K562 (cell line): ENCODE measurements around the gene CYSLTR1. TPM values are rescaled to one million over a fixed set of nuclear protein-coding genes. Genes with fewer than 3 reads are reported as not detected.

Experiments
- ATAC-seq: fragments of 200-7000 bp; cut with Tn5 transposase; 3 replicates; pipeline ENCODE4 v1.9.1; 2020; ENCODE audit warnings: moderate library complexity
- BruUV-seq: library from RNA; stranded (reverse); fragments of 400-500 nt; replicated peaks from 2 replicates; lab custom pipeline; 2021; lab: Mats Ljungman, UMichigan
- CTCF ChIA-PET: fragments of 300-600 bp; formaldehyde crosslinking; extraction: SDS; loops from one replicate; lab custom pipeline; 2021; ENCODE audit warnings: low intra/inter-chr PET ratio; lab: Yijun Ruan, JAX
- POLR2A ChIA-PET: fragments of 300-600, 350-650 bp; sonication (Branson Sonifier 250); formaldehyde crosslinking; extraction: SDS; loops from one replicate; lab custom pipeline; 2021; ENCODE audit warnings: antibody characterized with exemption, inconsistent platforms; lab: Yijun Ruan, JAX
- DNase-seq, 4 experiments: peaks; one replicate each; pipeline versions ENCODE4 v3.0.0 to v3.0.0-alpha.2; 2011 to 2018; ENCODE audit warnings: low spot score in 3 of 4, mixed read lengths in 3 of 4; ENCODE audit errors: extremely low read depth in 1 of 4
- FAIRE-seq: peaks from 2 replicates; lab custom pipeline; 2011; peaks lifted over from hg19 to GRCh38; lab: Jason Lieb, UNC
- H2AFZ ChIP-seq: 2 replicates; pipeline ENCODE4 v1.6.0; 2011; ENCODE audit warnings: low read depth, low read length, control low read depth, inconsistent platforms
- H3K27ac ChIP-seq: fragments of 200-600 bp; 3 replicates; pipeline ENCODE4 v1.8.0; 2011; ENCODE audit warnings: low read depth, mild to moderate bottlenecking, control low read depth, inconsistent platforms, low read length, moderate library complexity, mixed read lengths; ENCODE audit errors: extremely low read depth
- H3K27me3 ChIP-seq, 2 experiments: fragments of 300-600 bp in 1 of 2; 2 replicates in 1 of 2; 3 replicates in 1 of 2; pipeline versions ENCODE4 v1.6.0 to v1.8.0; 2011; ENCODE audit warnings: inconsistent platforms in 2 of 2, low read length in 2 of 2, mild to moderate bottlenecking in 1 of 2, mixed read lengths in 1 of 2, moderate library complexity in 1 of 2; ENCODE audit not compliant: control insufficient read depth in 2 of 2, insufficient read depth in 2 of 2
- H3K36me3 ChIP-seq: fragments of 300-600 bp; 3 replicates; pipeline ENCODE4 v1.8.0; 2011; ENCODE audit warnings: mild to moderate bottlenecking, low read length, inconsistent platforms; ENCODE audit not compliant: control insufficient read depth, insufficient read depth
- H3K4me1 ChIP-seq, 2 experiments: fragments of 200-600 bp in 1 of 2; replicated peaks in 1 of 2; 2 replicates in 1 of 2; 3 replicates in 1 of 2; pipeline versions ENCODE4 v1.5.1 to v1.8.0; 2011; ENCODE audit warnings: inconsistent platforms in 2 of 2, low read length in 2 of 2, mild to moderate bottlenecking in 1 of 2, mixed read lengths in 1 of 2, moderate library complexity in 1 of 2; ENCODE audit not compliant: control insufficient read depth in 2 of 2, insufficient read depth in 2 of 2
- H3K4me2 ChIP-seq: 2 replicates; pipeline ENCODE4 v1.6.1; 2011; ENCODE audit warnings: low read length, control low read depth, inconsistent platforms, mixed read lengths; ENCODE audit not compliant: insufficient read depth
- H3K4me3 ChIP-seq: fragments of 200-600 bp; sonication (generic), shearing (Covaris generic); 2 replicates; pipeline ENCODE4 v1.5.1; 2016; ENCODE audit warnings: control low read depth, inconsistent platforms
- H3K79me2 ChIP-seq: fragments of 200-600 bp; 3 replicates; pipeline ENCODE4 v1.8.0; 2011; ENCODE audit warnings: low read length, inconsistent platforms; ENCODE audit not compliant: control insufficient read depth, insufficient read depth
- H3K9ac ChIP-seq, 2 experiments: 2 replicates each; pipeline versions ENCODE4 v1.6.0 to v1.6.1; 2011; ENCODE audit warnings: low read depth in 2 of 2, low read length in 2 of 2, control low read depth in 1 of 2, inconsistent platforms in 1 of 2, mild to moderate bottlenecking in 1 of 2, mixed read lengths in 1 of 2; ENCODE audit not compliant: insufficient read depth in 1 of 2
- H3K9me1 ChIP-seq: one replicate; pipeline ENCODE4 v1.6.0; 2011; ENCODE audit warnings: inconsistent platforms, mild to moderate bottlenecking, low read length, moderate library complexity; ENCODE audit not compliant: control insufficient read depth, insufficient read depth
- H3K9me3 ChIP-seq: replicated peaks from 2 replicates; pipeline ENCODE4 v1.5.1; 2011; ENCODE audit warnings: low read depth, low read length, inconsistent platforms; ENCODE audit not compliant: control insufficient read depth, insufficient read depth
- H4K20me1 ChIP-seq: replicated peaks from 2 replicates; pipeline ENCODE4 v1.6.1; 2011; ENCODE audit warnings: low read length, inconsistent platforms, mixed read lengths; ENCODE audit not compliant: control insufficient read depth, insufficient read depth
- ELF4 ChIP-seq: fragments of 450-650 bp; formaldehyde crosslinking; IDR thresholded peaks from 2 replicates; pipeline ENCODE4 v1.4.0; 2022; ENCODE audit warnings: missing genetic modification characterization
- ETV5 ChIP-seq: sonication (generic); formaldehyde crosslinking; IDR thresholded peaks from 2 replicates; pipeline ENCODE4 v1.4.0; 2020; ENCODE audit warnings: low read depth, mild to moderate bottlenecking, missing genetic modification reagents
- GATAD2B ChIP-seq: fragments of 450-650 bp; IDR thresholded peaks from 2 replicates; pipeline ENCODE4 v1.6.1; 2017; ENCODE audit warnings: mild to moderate bottlenecking, borderline replicate concordance
- SNIP1 ChIP-seq: fragments of 450-650 bp; IDR thresholded peaks from 2 replicates; pipeline ENCODE4 v1.7.1; 2017; ENCODE audit warnings: low read depth, mild to moderate bottlenecking
- SRSF3 ChIP-seq: fragments of 200-400 bp; formaldehyde crosslinking; IDR thresholded peaks from 2 replicates; pipeline ENCODE4 v1.6.1; 2016; ENCODE audit warnings: mild to moderate bottlenecking, low read length, moderate library complexity; ENCODE audit not compliant: insufficient read depth
- ZKSCAN1 ChIP-seq: fragments of 150-350 bp; IDR thresholded peaks from 2 replicates; pipeline ENCODE4 v1.6.1; 2016; ENCODE audit warnings: low read depth, low read length
- ZNF3 ChIP-seq: fragments of 250-450 bp; sonication (Bioruptor Pico); IDR thresholded peaks from 2 replicates; pipeline ENCODE4 v1.5.0; 2021; ENCODE audit warnings: mild to moderate bottlenecking, moderate library complexity
- ZNF57 ChIP-seq: fragments of 450-650 bp; formaldehyde crosslinking; IDR thresholded peaks from 2 replicates; pipeline ENCODE4 v1.4.0; 2020; ENCODE audit warnings: mild to moderate bottlenecking, moderate library complexity
- ZNF77 ChIP-seq: fragments of 250-450 bp; sonication (Bioruptor Pico); IDR thresholded peaks from 2 replicates; pipeline ENCODE4 v1.5.0; 2020
- ZNF778 ChIP-seq: fragments of 450-650 bp; formaldehyde crosslinking; IDR thresholded peaks from 2 replicates; pipeline ENCODE4 v1.4.0; 2020; ENCODE audit warnings: mild to moderate bottlenecking, moderate library complexity
- WGBS: fragments of 100-300 bp; shearing (Covaris generic); methylation state at CpG from one replicate; pipeline ENCODE4 v1.1.6; 2016; ENCODE audit warnings: low coverage, mixed read lengths; ENCODE audit not compliant: insufficient coverage; ENCODE audit errors: missing lambda C conversion rate; 5-methylcytosine and 5-hydroxymethylcytosine counted together
- in situ Hi-C: fragments of 300-500 bp; cut with MboI; formaldehyde crosslinking; loops from 4 replicates; pipeline ENCODE4 v1.15.0; 2018; ENCODE audit warnings: inconsistent platforms, mixed read lengths
- intact Hi-C: fragments of 100-400 bp; cut with micrococcal nuclease; formaldehyde crosslinking; loops from 2 replicates; pipeline ENCODE4 v1.14.2; 2022
- polyA plus RNA-seq, 8 experiments: library from polyadenylated mRNA; depleted of rRNA in 4 of 8; stranded (reverse) in 5 of 8; unstranded in 3 of 8; fragments of >200 nt; fragmentation: Nextera tagmentation in 2 of 8; fragmentation: Illumina TruSeq in 1 of 8; extraction: Ambion mirVana in 2 of 8; extraction: Trizol in 1 of 8; gene quantifications; 2 replicates each; pipeline versions ENCODE4 v1.2.1 to v1.2.3, GENCODE V29; 2011 to 2014; ENCODE audit warnings: inconsistent platforms in 1 of 8, missing spikeins in 1 of 8
- total RNA-seq, 7 experiments: library from RNA; depleted of rRNA in 6 of 7; stranded (reverse); fragments of >200 nt in 6 of 7; fragmentation: Illumina TruSeq in 2 of 7; extraction: Trizol in 2 of 7; gene quantifications; 2 replicates each; pipeline versions ENCODE4 v1.2.1 to v1.2.3, GENCODE V29; 2011 to 2021; ENCODE audit warnings: low replicate concordance in 1 of 7
- TF ChIP-seq, protein P1 (sequence below): fragments of 250-450 bp; sonication (Bioruptor Pico); IDR thresholded peaks from 2 replicates; pipeline ENCODE4 v1.6.1; 2021; ENCODE audit warnings: mild to moderate bottlenecking
- TF ChIP-seq, protein P2 (sequence below): fragments of 450-650 bp; formaldehyde crosslinking; IDR thresholded peaks from 2 replicates; pipeline ENCODE4 v1.4.0; 2020; ENCODE audit warnings: mild to moderate bottlenecking, mixed read lengths

Gene CYSLTR1
- total and polyA plus RNA-seq, 9 of the 15 experiments (the other 6 are each of a cell fraction or from before 2014, with no cell fraction given), result 0.04 to 0.07 TPM; not detected in 7

DNA sequence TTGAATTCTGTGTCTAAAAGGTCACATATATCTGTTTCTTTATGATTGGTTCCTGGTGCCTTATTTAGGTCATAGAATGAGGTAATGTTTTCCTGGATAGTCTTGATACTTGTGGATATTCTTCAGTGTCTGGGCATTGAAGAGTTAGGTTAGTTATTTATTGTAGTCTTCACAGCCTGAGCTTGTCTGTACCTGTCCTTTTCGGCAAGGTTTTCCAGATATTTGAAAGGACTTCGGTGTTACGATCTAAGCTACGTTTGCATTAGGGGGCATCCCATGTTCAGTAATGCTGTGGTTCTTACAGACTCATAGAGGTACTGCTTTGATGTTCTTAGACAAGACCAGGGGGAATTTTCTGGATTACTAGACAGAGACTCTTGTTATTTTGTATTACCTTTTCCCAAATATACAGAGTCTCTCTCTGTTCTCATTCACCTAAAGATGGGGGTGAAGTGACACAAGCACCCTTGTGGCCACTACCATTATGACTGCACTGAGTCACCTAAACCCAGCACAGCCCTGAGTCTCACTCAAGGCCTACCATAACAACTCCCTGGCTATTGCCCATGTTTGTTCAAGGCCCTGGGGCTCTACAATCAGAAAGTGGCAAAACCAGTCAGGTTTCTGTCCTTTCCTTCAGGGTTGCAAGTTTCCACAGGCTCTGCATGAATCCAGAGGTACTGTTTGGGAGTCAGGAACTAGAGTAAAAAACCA, 30.1 kb upstream of the CYSLTR1 start:
- Histone ChIP-seq H3K9ac (no peak overlapping the region), H3K9me1 (no peaks in the 10 kb centered on the region), H4K20me1 (no peaks in the 10 kb centered on the region), H2AFZ (no peak overlapping the region), H3K79me2 (no peaks in the 10 kb centered on the region), H3K36me3 (no peaks in the 10 kb centered on the region), H3K4me1 (no peaks in the 10 kb centered on the region), H3K4me2 (no peak overlapping the region), H3K4me3 (no peak overlapping the region), H3K9me3 (no peaks in the 10 kb centered on the region), H3K27me3 (no peaks in the 10 kb centered on the region), H3K27ac (no peak overlapping the region)
- DNase-seq (no peak), ATAC-seq (no peak), FAIRE-seq (no peak)
- 3% methylated on average over 4 of the region's 4 CpGs for WGBS
- no peak for TF ChIP-seq ZNF57
- no peak for TF ChIP-seq ETV5 (CRISPR knock-in tag)
- no peak for TF ChIP-seq ZNF3
- TF ChIP-seq, protein P1, sequence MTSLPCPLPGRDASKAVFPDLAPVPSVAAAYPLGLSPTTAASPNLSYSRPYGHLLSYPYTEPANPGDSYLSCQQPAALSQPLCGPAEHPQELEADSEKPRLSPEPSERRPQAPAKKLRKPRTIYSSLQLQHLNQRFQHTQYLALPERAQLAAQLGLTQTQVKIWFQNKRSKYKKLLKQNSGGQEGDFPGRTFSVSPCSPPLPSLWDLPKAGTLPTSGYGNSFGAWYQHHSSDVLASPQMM, result no peak
- CTCF ChIA-PET, result no interaction called here
- no TSS peak for BruUV-seq
- POLR2A ChIA-PET, result no interaction called here
- in situ Hi-C loops, result no loop called here
- intact Hi-C loops, result no loop called here

DNA sequence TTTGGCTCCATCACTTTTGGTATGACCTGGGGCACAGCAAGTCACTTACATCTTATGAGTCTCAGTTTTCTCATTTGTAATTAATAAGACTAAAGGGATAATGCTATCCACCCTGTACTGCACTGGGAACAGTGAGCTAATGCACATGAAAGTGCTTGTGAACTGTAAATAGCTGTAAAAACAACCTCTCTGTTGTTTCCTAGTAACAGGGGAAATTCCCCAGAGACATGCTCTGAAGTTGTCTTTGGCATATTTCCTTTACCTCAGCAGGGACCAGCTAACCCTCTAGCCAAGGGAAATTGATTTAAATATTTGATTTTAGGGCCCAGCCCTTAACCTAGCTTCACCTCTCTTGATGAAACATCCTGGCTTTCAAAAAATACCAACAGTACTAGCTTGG, 6.1 kb upstream of the CYSLTR1 start:
- Histone ChIP-seq H3K79me2 (no peaks in the 10 kb centered on the region), H3K9me1 (no peaks in the 10 kb centered on the region), H3K9ac (no peak overlapping the region), H3K4me2 (no peak overlapping the region), H2AFZ (no peak overlapping the region), H3K4me1 (no peaks in the 10 kb centered on the region), H3K27ac (no peak overlapping the region), H3K27me3 (no peaks in the 10 kb centered on the region), H4K20me1 (no peaks in the 10 kb centered on the region), H3K4me3 (no peak overlapping the region), H3K36me3 (no peaks in the 10 kb centered on the region), H3K9me3 (no peaks in the 10 kb centered on the region)
- ChIA-PET CTCF (no interaction called here), POLR2A (no interaction called here)
- no TSS peak for BruUV-seq
- in situ Hi-C loops, result no loop called here
- FAIRE-seq (no peak), ATAC-seq (no peak), DNase-seq (no peak)
- intact Hi-C loops, result no loop called here
- TF ChIP-seq ZNF77 (CRISPR knock-in tag), result no peak
- TF ChIP-seq SRSF3, result no peak
- no peak for TF ChIP-seq ZNF778 (CRISPR knock-in tag)
- no peak for TF ChIP-seq GATAD2B
- TF ChIP-seq SNIP1, result no peak
- TF ChIP-seq ZKSCAN1, result no peak
- no peak for TF ChIP-seq ELF4
- TF ChIP-seq, protein P2, sequence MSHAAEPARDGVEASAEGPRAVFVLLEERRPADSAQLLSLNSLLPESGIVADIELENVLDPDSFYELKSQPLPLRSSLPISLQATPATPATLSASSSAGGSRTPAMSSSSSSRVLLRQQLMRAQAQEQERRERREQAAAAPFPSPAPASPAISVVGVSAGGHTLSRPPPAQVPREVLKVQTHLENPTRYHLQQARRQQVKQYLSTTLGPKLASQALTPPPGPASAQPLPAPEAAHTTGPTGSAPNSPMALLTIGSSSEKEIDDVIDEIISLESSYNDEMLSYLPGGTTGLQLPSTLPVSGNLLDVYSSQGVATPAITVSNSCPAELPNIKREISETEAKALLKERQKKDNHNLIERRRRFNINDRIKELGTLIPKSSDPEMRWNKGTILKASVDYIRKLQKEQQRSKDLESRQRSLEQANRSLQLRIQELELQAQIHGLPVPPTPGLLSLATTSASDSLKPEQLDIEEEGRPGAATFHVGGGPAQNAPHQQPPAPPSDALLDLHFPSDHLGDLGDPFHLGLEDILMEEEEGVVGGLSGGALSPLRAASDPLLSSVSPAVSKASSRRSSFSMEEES (CRISPR knock-in tag), result no peak
